ENCODE data around the gene JOSD2. TPM values are rescaled to one million over a fixed set of nuclear protein-coding genes. Genes with fewer than 3 reads are reported as not detected.
A peak's percentile ranks its signal among the peaks of the same experiment; 100 is the strongest.

The JOSD2 gene
- total RNA-seq, 6 experiments from 2014 or later: 15.0 to 27.5 (median 19.1) TPM

GRCh38 chr19:50490991-50491472 lies 20.0 kb downstream of the JOSD2 start:
- peak in 1 of 3 donors; percentile 49 for DNase-seq
- H3K27me3 ChIP-seq: no peaks in the 10 kb centered on the region
- WGBS (ENCODE audit: insufficient coverage, low coverage, low lambda C conversion rate, missing lambda C conversion rate): 48% methylated on average over 24 of the region's 26 CpGs

GRCh38 chr19:50490411-50490811 lies 20.6 kb downstream of the JOSD2 start:
- peak in 1 of 3 donors; percentile 35 for DNase-seq
- Histone ChIP-seq H3K27ac (no peak overlapping the region), H3K36me3 (no peaks in the 10 kb centered on the region), H3K4me1 (no peaks in the 10 kb centered on the region), H3K9me3 (no peaks in the 10 kb centered on the region), H3K4me3 (no peak overlapping the region), H3K27me3 (no peaks in the 10 kb centered on the region)
- TF ChIP-seq POLR2A (IDR thresholded peaks at IDR 0.05) (no peak), CTCF (IDR thresholded peaks at IDR 0.05) (no peak)
- no peak for ATAC-seq
- 86% methylated on average over 11 of the region's 18 CpGs for WGBS (ENCODE audit: insufficient coverage, low coverage, low lambda C conversion rate, missing lambda C conversion rate)
- intact Hi-C loops (cut with DNase I): no loop called here

More at GRCh38 chr19:50490991-50491472, 20.0 kb downstream of the JOSD2 start:
- no peak overlapping the region for H3K27ac ChIP-seq
- intact Hi-C loops (cut with DNase I): no loop called here
- no peaks in the 10 kb centered on the region for H3K9me3 ChIP-seq
- H3K36me3 ChIP-seq: no peaks in the 10 kb centered on the region
- no peak for TF ChIP-seq POLR2A (IDR thresholded peaks at IDR 0.05)
- no peak for TF ChIP-seq CTCF (IDR thresholded peaks at IDR 0.05)
- no peak overlapping the region for H3K4me3 ChIP-seq
- no peak for ATAC-seq
- no peaks in the 10 kb centered on the region for H3K4me1 ChIP-seq

GRCh38 chr19:50489461-50490011 lies 21.5 kb downstream of the JOSD2 start:
- Histone ChIP-seq H3K4me3 (no peak overlapping the region), H3K4me1 (no peaks in the 10 kb centered on the region), H3K36me3 (no peaks in the 10 kb centered on the region), H3K27ac (no peak overlapping the region), H3K9me3 (no peaks in the 10 kb centered on the region), H3K27me3 (no peaks in the 10 kb centered on the region)
- peak in 2 of 3 donors; percentile 40 for DNase-seq
- peak in 3 of 4 donors; percentile 7 to 58 (median 37) for ATAC-seq
- TF ChIP-seq CTCF (IDR thresholded peaks at IDR 0.05): no peak
- TF ChIP-seq POLR2A (IDR thresholded peaks at IDR 0.05): no peak
- WGBS (ENCODE audit: insufficient coverage, low coverage, low lambda C conversion rate, missing lambda C conversion rate): 36% methylated on average over 12 of the region's 24 CpGs
- intact Hi-C loops (cut with DNase I): no loop called here

- no peak overlapping the region for H3K27ac ChIP-seq
Observed at GRCh38 chr19:50488389-50489194, 22.4 kb downstream of the JOSD2 start.

More at GRCh38 chr19:50488389-50489194, 22.4 kb downstream of the JOSD2 start:
- Histone ChIP-seq H3K9me3 (no peaks in the 10 kb centered on the region), H3K36me3 (no peaks in the 10 kb centered on the region), H3K27me3 (no peaks in the 10 kb centered on the region), H3K4me1 (no peaks in the 10 kb centered on the region), H3K4me3 (no peak overlapping the region)
- intact Hi-C loops (cut with DNase I): no loop called here
- WGBS (ENCODE audit: insufficient coverage, low coverage, low lambda C conversion rate, missing lambda C conversion rate): 25% methylated on average over 13 of the region's 13 CpGs
- DNase-seq (peak in 1 of 3 donors; percentile 15), ATAC-seq (peak in 2 of 4 donors; percentile 10 to 45)
- no peak for TF ChIP-seq CTCF (IDR thresholded peaks at IDR 0.05)
- no peak for TF ChIP-seq POLR2A (IDR thresholded peaks at IDR 0.05)
